ENCODE data around the gene GABRG3.

GABRG3 gene

GRCh38 chr15:27456807-27457206 lies 485.8 kb downstream of the GABRG3 start (continued):
- TF ChIP-seq ESRRG (CRISPR knock-in tag; IDR thresholded peaks at IDR 0.05) = no peak
- TF ChIP-seq ISL1 (CRISPR knock-in tag; IDR thresholded peaks at IDR 0.05) = no peak
- TF ChIP-seq ZNF70 (CRISPR knock-in tag; IDR thresholded peaks at IDR 0.05) = no peak
- no peak for TF ChIP-seq RARB (CRISPR knock-in tag; IDR thresholded peaks at IDR 0.05)
- TF ChIP-seq, protein P1, sequence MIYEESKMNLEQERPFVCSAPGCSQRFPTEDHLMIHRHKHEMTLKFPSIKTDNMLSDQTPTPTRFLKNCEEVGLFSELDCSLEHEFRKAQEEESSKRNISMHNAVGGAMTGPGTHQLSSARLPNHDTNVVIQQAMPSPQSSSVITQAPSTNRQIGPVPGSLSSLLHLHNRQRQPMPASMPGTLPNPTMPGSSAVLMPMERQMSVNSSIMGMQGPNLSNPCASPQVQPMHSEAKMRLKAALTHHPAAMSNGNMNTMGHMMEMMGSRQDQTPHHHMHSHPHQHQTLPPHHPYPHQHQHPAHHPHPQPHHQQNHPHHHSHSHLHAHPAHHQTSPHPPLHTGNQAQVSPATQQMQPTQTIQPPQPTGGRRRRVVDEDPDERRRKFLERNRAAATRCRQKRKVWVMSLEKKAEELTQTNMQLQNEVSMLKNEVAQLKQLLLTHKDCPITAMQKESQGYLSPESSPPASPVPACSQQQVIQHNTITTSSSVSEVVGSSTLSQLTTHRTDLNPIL (CRISPR knock-in tag; IDR thresholded peaks at IDR 0.05; ENCODE audit: low read depth) = no peak

DNA sequence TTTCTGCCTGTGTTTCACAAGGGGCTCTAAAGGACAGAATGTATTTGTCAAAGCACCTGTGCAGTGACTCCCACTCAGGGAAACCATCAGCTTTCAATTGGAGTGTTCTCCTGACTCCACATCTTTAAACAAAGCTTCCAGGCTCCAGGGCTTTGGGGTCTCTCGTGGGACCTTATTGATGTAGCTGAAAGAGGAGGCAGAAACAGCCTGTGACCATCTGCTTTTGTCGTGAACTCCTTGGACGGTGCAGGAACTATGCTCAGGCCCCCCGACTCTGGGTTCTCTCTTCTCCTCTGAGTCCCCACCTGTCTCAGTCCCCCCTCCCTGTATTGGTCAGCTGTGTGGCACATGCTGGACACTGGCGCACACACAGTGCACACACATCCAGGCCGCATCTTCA lies 486.8 kb downstream of the GABRG3 start:
- ATAC-seq = no peak
- TF ChIP-seq OSR1 (CRISPR knock-in tag; IDR thresholded peaks at IDR 0.05) = no peak

- TF ChIP-seq ZC3H10 (CRISPR knock-in tag; IDR thresholded peaks at IDR 0.05) (no peak), ESRRG (CRISPR knock-in tag; IDR thresholded peaks at IDR 0.05) (no peak), ZFP30 (CRISPR knock-in tag; IDR thresholded peaks at IDR 0.05) (no peak), ZNF565 (CRISPR knock-in tag; conservative IDR thresholded peaks at IDR 0.05; ENCODE audit: low read depth) (no peak), BACH2 (CRISPR knock-in tag; IDR thresholded peaks at IDR 0.05; ENCODE audit: borderline replicate concordance) (no peak), OSR1 (CRISPR knock-in tag; IDR thresholded peaks at IDR 0.05) (no peak), TCF4 (CRISPR knock-in tag; IDR thresholded peaks at IDR 0.05; ENCODE audit: borderline replicate concordance) (no peak), ISL1 (CRISPR knock-in tag; IDR thresholded peaks at IDR 0.05) (no peak), ZNF70 (CRISPR knock-in tag; IDR thresholded peaks at IDR 0.05) (no peak), CSDC2 (CRISPR knock-in tag; IDR thresholded peaks at IDR 0.05) (no peak), ZNF8 (CRISPR knock-in tag; IDR thresholded peaks at IDR 0.05) (no peak), ARNTL (CRISPR knock-in tag; IDR thresholded peaks at IDR 0.05; ENCODE audit: borderline replicate concordance, low read depth) (no peak), RARB (CRISPR knock-in tag; IDR thresholded peaks at IDR 0.05) (no peak)
- TF ChIP-seq, protein P1 (CRISPR knock-in tag; IDR thresholded peaks at IDR 0.05; ENCODE audit: low read depth) = no peak
- TF ChIP-seq, protein P2, sequence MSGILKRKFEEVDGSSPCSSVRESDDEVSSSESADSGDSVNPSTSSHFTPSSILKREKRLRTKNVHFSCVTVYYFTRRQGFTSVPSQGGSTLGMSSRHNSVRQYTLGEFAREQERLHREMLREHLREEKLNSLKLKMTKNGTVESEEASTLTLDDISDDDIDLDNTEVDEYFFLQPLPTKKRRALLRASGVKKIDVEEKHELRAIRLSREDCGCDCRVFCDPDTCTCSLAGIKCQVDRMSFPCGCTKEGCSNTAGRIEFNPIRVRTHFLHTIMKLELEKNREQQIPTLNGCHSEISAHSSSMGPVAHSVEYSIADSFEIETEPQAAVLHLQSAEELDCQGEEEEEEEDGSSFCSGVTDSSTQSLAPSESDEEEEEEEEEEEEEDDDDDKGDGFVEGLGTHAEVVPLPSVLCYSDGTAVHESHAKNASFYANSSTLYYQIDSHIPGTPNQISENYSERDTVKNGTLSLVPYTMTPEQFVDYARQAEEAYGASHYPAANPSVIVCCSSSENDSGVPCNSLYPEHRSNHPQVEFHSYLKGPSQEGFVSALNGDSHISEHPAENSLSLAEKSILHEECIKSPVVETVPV (CRISPR knock-in tag; IDR thresholded peaks at IDR 0.05) = no peak
- ATAC-seq = no peak
These were observed 487.5 kb downstream of the GABRG3 start for GRCh38 chr15:27458345-27459084.

DNA sequence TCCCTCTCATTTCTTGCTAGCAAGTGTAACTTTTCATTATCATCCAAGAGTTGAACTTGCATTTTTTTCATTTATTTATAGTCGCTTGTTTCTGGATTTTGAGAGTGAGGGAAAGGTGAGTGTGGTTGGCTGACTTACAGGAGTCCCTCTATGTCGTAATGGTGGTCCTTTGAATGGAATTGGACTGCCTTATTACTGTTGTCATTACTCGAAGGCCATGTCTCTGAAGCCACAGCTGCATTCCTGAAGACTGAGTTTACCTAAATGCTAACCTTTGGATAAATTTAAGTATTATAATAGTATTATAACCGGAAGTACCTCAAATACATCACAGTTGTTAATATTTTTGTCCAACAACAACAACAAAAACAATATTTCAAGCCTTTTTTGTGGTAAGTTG lies 488.9 kb downstream of the GABRG3 start:
- no peak for ATAC-seq
- no peak for TF ChIP-seq ESRRG (CRISPR knock-in tag; IDR thresholded peaks at IDR 0.05)
- no peak for TF ChIP-seq ZNF8 (CRISPR knock-in tag; IDR thresholded peaks at IDR 0.05)
- no peak for TF ChIP-seq BACH2 (CRISPR knock-in tag; IDR thresholded peaks at IDR 0.05; ENCODE audit: borderline replicate concordance)
- TF ChIP-seq, protein P1 (CRISPR knock-in tag; IDR thresholded peaks at IDR 0.05; ENCODE audit: low read depth) = no peak

- TF ChIP-seq SNAI2 (CRISPR knock-in tag; IDR thresholded peaks at IDR 0.05) = no peak
- TF ChIP-seq ZFP30 (CRISPR knock-in tag; IDR thresholded peaks at IDR 0.05) = no peak
- ATAC-seq = no peak
These were observed 490.2 kb downstream of the GABRG3 start for GRCh38 chr15:27461181-27461580.

- ATAC-seq = no peak
- TF ChIP-seq, protein P3, sequence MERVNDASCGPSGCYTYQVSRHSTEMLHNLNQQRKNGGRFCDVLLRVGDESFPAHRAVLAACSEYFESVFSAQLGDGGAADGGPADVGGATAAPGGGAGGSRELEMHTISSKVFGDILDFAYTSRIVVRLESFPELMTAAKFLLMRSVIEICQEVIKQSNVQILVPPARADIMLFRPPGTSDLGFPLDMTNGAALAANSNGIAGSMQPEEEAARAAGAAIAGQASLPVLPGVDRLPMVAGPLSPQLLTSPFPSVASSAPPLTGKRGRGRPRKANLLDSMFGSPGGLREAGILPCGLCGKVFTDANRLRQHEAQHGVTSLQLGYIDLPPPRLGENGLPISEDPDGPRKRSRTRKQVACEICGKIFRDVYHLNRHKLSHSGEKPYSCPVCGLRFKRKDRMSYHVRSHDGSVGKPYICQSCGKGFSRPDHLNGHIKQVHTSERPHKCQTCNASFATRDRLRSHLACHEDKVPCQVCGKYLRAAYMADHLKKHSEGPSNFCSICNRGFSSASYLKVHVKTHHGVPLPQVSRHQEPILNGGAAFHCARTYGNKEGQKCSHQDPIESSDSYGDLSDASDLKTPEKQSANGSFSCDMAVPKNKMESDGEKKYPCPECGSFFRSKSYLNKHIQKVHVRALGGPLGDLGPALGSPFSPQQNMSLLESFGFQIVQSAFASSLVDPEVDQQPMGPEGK (CRISPR knock-in tag; IDR thresholded peaks at IDR 0.05; ENCODE audit: borderline replicate concordance) = no peak
- no peak for TF ChIP-seq ZNF565 (CRISPR knock-in tag; conservative IDR thresholded peaks at IDR 0.05; ENCODE audit: low read depth)
- no peak for TF ChIP-seq BACH2 (CRISPR knock-in tag; IDR thresholded peaks at IDR 0.05; ENCODE audit: borderline replicate concordance)
- TF ChIP-seq ARNTL (CRISPR knock-in tag; IDR thresholded peaks at IDR 0.05; ENCODE audit: borderline replicate concordance, low read depth) = no peak
These were observed 492.6 kb downstream of the GABRG3 start for GRCh38 chr15:27463525-27464088.

All from SK-N-SH treated with all-trans-retinoic acid at 6 μM for 48 hours (cell line).